HG03108 (cell line): Measurements from ENCODE around the gene TULP1.

Experiments used
- ATAC-seq: cut with Tn5 transposase; IDR thresholded peaks from one replicate; pipeline ENCODE4 v1.9.1; 2021; ENCODE audit warnings: moderate library complexity; ENCODE audit not compliant: unreplicated experiment

Gene TULP1

GRCh38 chr6:35485402-35485877 lies 27.3 kb downstream of the TULP1 start:
- no peak for ATAC-seq

GRCh38 chr6:35484921-35485392 lies 27.7 kb downstream of the TULP1 start:
- ATAC-seq = no peak

- ATAC-seq = no peak
Observed at GRCh38 chr6:35483893-35484645, 28.6 kb downstream of the TULP1 start.

- ATAC-seq = no peak
Observed at GRCh38 chr6:35483490-35483889, 29.2 kb downstream of the TULP1 start.

- no peak for ATAC-seq
Observed at GRCh38 chr6:35483062-35483461, 29.6 kb downstream of the TULP1 start.

- ATAC-seq = no peak
Observed at GRCh38 chr6:35481226-35481625, 31.5 kb downstream of the TULP1 start.

GRCh38 chr6:35480176-35480575 lies 32.5 kb downstream of the TULP1 start:
- ATAC-seq = no peak

GRCh38 chr6:35478259-35478658 lies 34.4 kb downstream of the TULP1 start:
- ATAC-seq = no peak

- no peak for ATAC-seq
Observed at GRCh38 chr6:35477551-35478179, 35.0 kb downstream of the TULP1 start.

GRCh38 chr6:35477028-35477427 lies 35.7 kb downstream of the TULP1 start:
- ATAC-seq = no peak

- no peak for ATAC-seq
Observed at GRCh38 chr6:35476004-35476403, 36.7 kb downstream of the TULP1 start.

GRCh38 chr6:35475573-35475972 lies 37.1 kb downstream of the TULP1 start:
- ATAC-seq = no peak

GRCh38 chr6:35474942-35475570 lies 37.6 kb downstream of the TULP1 start:
- ATAC-seq = no peak

- no peak for ATAC-seq
Observed at GRCh38 chr6:35474131-35474941, 38.4 kb downstream of the TULP1 start.

- ATAC-seq = no peak
Observed at GRCh38 chr6:35473850-35474130, 38.9 kb downstream of the TULP1 start.

- ATAC-seq = no peak
Observed at GRCh38 chr6:35473075-35473849, 39.4 kb downstream of the TULP1 start.

- no peak for ATAC-seq
Observed at GRCh38 chr6:35471836-35472345, 40.8 kb downstream of the TULP1 start.

- ATAC-seq = no peak
Observed at GRCh38 chr6:35470663-35471120, 42.0 kb downstream of the TULP1 start.

- ATAC-seq = no peak
Observed at GRCh38 chr6:35469751-35470662, 42.7 kb downstream of the TULP1 start.
